Measurements from ENCODE around the gene MARCKS. TPM values are rescaled to one million over a fixed set of nuclear protein-coding genes. Genes with fewer than 3 reads are reported as not detected.

MARCKS gene
- total and polyA plus RNA-seq, 8 donors, result 102 to 348 (median 285) TPM

GRCh38 chr6:113824411-113824810 is 32.7 kb upstream of the MARCKS start:
- DNase-seq (peak in 1 of 4 donors; percentile 23), ATAC-seq (peak; percentile 17)
- no peaks in the 10 kb centered on the region for H3K9me3 ChIP-seq
- H3K4me1 ChIP-seq, result peaks cover 0 to 5% of the 10 kb centered on the region in 2 donors
- intact Hi-C loops (cut with DNase I), result no loop called here
- no peaks in the 10 kb centered on the region for H3K36me3 ChIP-seq
- no peak overlapping the region for H3K4me3 ChIP-seq
- no peak overlapping the region for H3K27ac ChIP-seq
- no peak for TF ChIP-seq CTCF (IDR thresholded peaks at IDR 0.05)
- H3K27me3 ChIP-seq, result no peaks in the 10 kb centered on the region

- Histone ChIP-seq H3K4me3 (no peak overlapping the region), H3K27me3 (no peaks in the 10 kb centered on the region), H3K27ac (no peak overlapping the region), H3K4me1 (peaks cover 0 to under 1% of the 10 kb centered on the region in 2 donors), H3K36me3 (no peaks in the 10 kb centered on the region), H3K9me3 (no peaks in the 10 kb centered on the region)
- DNase-seq (no peak), ATAC-seq (no peak)
- no peak for TF ChIP-seq CTCF (IDR thresholded peaks at IDR 0.05)
- intact Hi-C loops (cut with DNase I), result no loop called here
Measured at GRCh38 chr6:113824866-113825265, 32.3 kb upstream of the MARCKS start.

- no peak for TF ChIP-seq CTCF (IDR thresholded peaks at IDR 0.05)
- H3K4me1 ChIP-seq, result no peaks in the 10 kb centered on the region
- H3K9me3 ChIP-seq, result no peaks in the 10 kb centered on the region
- intact Hi-C loops (cut with DNase I), result no loop called here
- ATAC-seq (peak; percentile 71), DNase-seq (peak; percentile 57 to 92 (median 72))
- H3K27me3 ChIP-seq, result no peaks in the 10 kb centered on the region
- no peak overlapping the region for H3K27ac ChIP-seq
- H3K4me3 ChIP-seq, result no peak overlapping the region
- H3K36me3 ChIP-seq, result no peaks in the 10 kb centered on the region
Measured at GRCh38 chr6:113825781-113826180, 31.4 kb upstream of the MARCKS start.

- Histone ChIP-seq H3K4me3 (no peak overlapping the region), H3K27me3 (no peaks in the 10 kb centered on the region), H3K36me3 (no peaks in the 10 kb centered on the region), H3K27ac (no peak overlapping the region), H3K4me1 (no peaks in the 10 kb centered on the region), H3K9me3 (no peaks in the 10 kb centered on the region)
- DNase-seq (no peak), ATAC-seq (no peak)
- intact Hi-C loops (cut with DNase I), result no loop called here
- TF ChIP-seq CTCF (IDR thresholded peaks at IDR 0.05), result no peak
Measured at GRCh38 chr6:113828984-113829695, 28.0 kb upstream of the MARCKS start.

GRCh38 chr6:113829696-113830045 is 27.5 kb upstream of the MARCKS start:
- Histone ChIP-seq H3K27me3 (no peaks in the 10 kb centered on the region), H3K9me3 (no peaks in the 10 kb centered on the region), H3K27ac (no peak overlapping the region), H3K36me3 (no peaks in the 10 kb centered on the region), H3K4me3 (no peak overlapping the region), H3K4me1 (no peaks in the 10 kb centered on the region)
- ATAC-seq (no peak), DNase-seq (no peak)
- intact Hi-C loops (cut with DNase I), result no loop called here
- no peak for TF ChIP-seq CTCF (IDR thresholded peaks at IDR 0.05)
